NCI-H2196 (cell line): Measurements from ENCODE around the gene NDUFS7.

Experiments used
- DNase-seq: peaks from one replicate; lab custom pipeline; 2025; ENCODE audit not compliant: unreplicated experiment; lab: John Stamatoyannopoulos, UW

NDUFS7 gene

GRCh38 chr19:1399745-1400144 lies 16.0 kb downstream of the NDUFS7 start:
- DNase-seq, result no peak

GRCh38 chr19:1400281-1401137 lies 16.8 kb downstream of the NDUFS7 start:
- DNase-seq, result no peak

- no peak for DNase-seq
These were observed 17.6 kb downstream of the NDUFS7 start, which contains the start of gene GAMT for GRCh38 chr19:1401138-1401888. TSS of gene GAMT (minus strand) at chr19:1401542. CDS start at chr19:1401476, 66 bp downstream.

GRCh38 chr19:1401889-1402217 lies 18.1 kb downstream of the NDUFS7 start:
- no peak for DNase-seq

- no peak for DNase-seq
These were observed 18.8 kb downstream of the NDUFS7 start for GRCh38 chr19:1402411-1403070.

- peak; percentile 100 for DNase-seq
These were observed 23.2 kb downstream of the NDUFS7 start for GRCh38 chr19:1406774-1407527.

- DNase-seq, result no peak
These were observed 24.0 kb downstream of the NDUFS7 start, which contains the start of gene DAZAP1 for GRCh38 chr19:1407528-1408299. TSS of gene DAZAP1 (plus strand) at chr19:1407586. CDS start at chr19:1407774, 188 bp downstream.

GRCh38 chr19:1408300-1409203 lies 24.8 kb downstream of the NDUFS7 start:
- no peak for DNase-seq

GRCh38 chr19:1409204-1410005 lies 25.7 kb downstream of the NDUFS7 start:
- DNase-seq, result no peak

- DNase-seq, result peak; percentile 17
These were observed 26.6 kb downstream of the NDUFS7 start for GRCh38 chr19:1410136-1410786.

- DNase-seq, result no peak
These were observed 27.1 kb downstream of the NDUFS7 start for GRCh38 chr19:1410789-1411188.

- peak; percentile 73 for DNase-seq
These were observed 27.8 kb downstream of the NDUFS7 start for GRCh38 chr19:1411255-1412191.

- no peak for DNase-seq
These were observed 28.7 kb downstream of the NDUFS7 start for GRCh38 chr19:1412323-1412923.

- no peak for DNase-seq
These were observed 29.5 kb downstream of the NDUFS7 start for GRCh38 chr19:1412995-1413800.
